ENCODE results near the gene PCNX2.

GRCh38 chr1:233033361-233033760, 262.2 kb downstream of the PCNX2 start:
- TF ChIP-seq CTCF (IDR thresholded peaks at IDR 0.05): no peak
- no peak for TF ChIP-seq POLR2A (IDR thresholded peaks at IDR 0.05)

All from prostate gland (tissue), 2 donors.